Skeletal muscle tissue (tissue), 4 donors: ENCODE data around the gene FHIT. TPM values are rescaled to one million over a fixed set of nuclear protein-coding genes. Genes with fewer than 3 reads are reported as not detected.

Source experiments
- H3K27ac ChIP-seq: one replicate; pipeline ENCODE4 v1.7.0; 2013; ENCODE audit warnings: mild to moderate bottlenecking, low read depth, low read length, inconsistent platforms
- H3K27me3 ChIP-seq, 3 donors: one replicate each; pipeline ENCODE4 v1.7.0; 2013; ENCODE audit warnings: low read length in 3 of 3; ENCODE audit not compliant: control insufficient read depth in 3 of 3, insufficient read depth in 3 of 3
- H3K36me3 ChIP-seq, 3 donors: one replicate each; pipeline ENCODE4 v1.7.0; 2013; ENCODE audit warnings: low read length in 3 of 3; ENCODE audit not compliant: control insufficient read depth in 3 of 3, insufficient read depth in 3 of 3
- H3K4me1 ChIP-seq, 3 donors: one replicate each; pipeline ENCODE4 v1.7.0; 2013; ENCODE audit warnings: low read length in 3 of 3, mild to moderate bottlenecking in 3 of 3; ENCODE audit not compliant: control insufficient read depth in 3 of 3, insufficient read depth in 3 of 3
- H3K4me3 ChIP-seq, 3 donors: one replicate each; pipeline ENCODE4 v1.7.0; 2013; ENCODE audit warnings: low read length in 3 of 3
- H3K9ac ChIP-seq, 3 donors: one replicate each; pipeline ENCODE4 v1.7.0; 2013; ENCODE audit warnings: low read length in 3 of 3, mild to moderate bottlenecking in 3 of 3, moderate library complexity in 2 of 3, low read depth in 1 of 3
- H3K9me3 ChIP-seq, 3 donors: one replicate each; pipeline ENCODE4 v1.7.0; 2013; ENCODE audit warnings: low read length in 3 of 3; ENCODE audit not compliant: control insufficient read depth in 3 of 3
- total RNA-seq: library from RNA; depleted of rRNA; stranded (reverse); fragments of >200 nt; gene quantifications from one replicate; pipeline ENCODE4 v1.2.3, GENCODE V29; 2014
- donor health status: Osteomylitis.

FHIT gene
- total RNA-seq, 1 donor from 2014 or later: 4.2 TPM

GRCh38 chr3:61158667-61159066 is 92.6 kb downstream of the FHIT start:
- H3K9me3 ChIP-seq: no peaks in the 10 kb centered on the region
- no peak overlapping the region for H3K4me3 ChIP-seq
- H3K9ac ChIP-seq: no peak overlapping the region
- no peaks in the 10 kb centered on the region for H3K27me3 ChIP-seq
- no peak overlapping the region for H3K27ac ChIP-seq
- no peaks in the 10 kb centered on the region for H3K4me1 ChIP-seq
- H3K36me3 ChIP-seq: no peaks in the 10 kb centered on the region

- H3K27me3 ChIP-seq: no peaks in the 10 kb centered on the region
- H3K9ac ChIP-seq: no peak overlapping the region
- H3K4me3 ChIP-seq: no peak overlapping the region
- no peaks in the 10 kb centered on the region for H3K9me3 ChIP-seq
- no peaks in the 10 kb centered on the region for H3K4me1 ChIP-seq
- no peak overlapping the region for H3K27ac ChIP-seq
- no peaks in the 10 kb centered on the region for H3K36me3 ChIP-seq
These were observed 93.0 kb downstream of the FHIT start for GRCh38 chr3:61158216-61158615.

- H3K4me3 ChIP-seq: no peak overlapping the region
- no peaks in the 10 kb centered on the region for H3K4me1 ChIP-seq
- H3K9me3 ChIP-seq: no peaks in the 10 kb centered on the region
- H3K27ac ChIP-seq: no peak overlapping the region
- H3K36me3 ChIP-seq: no peaks in the 10 kb centered on the region
- no peaks in the 10 kb centered on the region for H3K27me3 ChIP-seq
- no peak overlapping the region for H3K9ac ChIP-seq
These were observed 93.8 kb downstream of the FHIT start for GRCh38 chr3:61157414-61157813.

- H3K27ac ChIP-seq: no peak overlapping the region
- no peak overlapping the region for H3K4me3 ChIP-seq
- no peak overlapping the region for H3K9ac ChIP-seq
- no peaks in the 10 kb centered on the region for H3K4me1 ChIP-seq
- no peaks in the 10 kb centered on the region for H3K36me3 ChIP-seq
- no peaks in the 10 kb centered on the region for H3K9me3 ChIP-seq
- H3K27me3 ChIP-seq: no peaks in the 10 kb centered on the region
These were observed 95.5 kb downstream of the FHIT start for GRCh38 chr3:61155701-61156292.

GRCh38 chr3:61154457-61155198 is 96.6 kb downstream of the FHIT start:
- Histone ChIP-seq H3K9ac (no peak overlapping the region), H3K27ac (no peak overlapping the region), H3K4me3 (no peak overlapping the region), H3K36me3 (no peaks in the 10 kb centered on the region), H3K4me1 (no peaks in the 10 kb centered on the region), H3K27me3 (no peaks in the 10 kb centered on the region), H3K9me3 (no peaks in the 10 kb centered on the region)

- no peak overlapping the region for H3K27ac ChIP-seq
- no peaks in the 10 kb centered on the region for H3K4me1 ChIP-seq
- H3K36me3 ChIP-seq: no peaks in the 10 kb centered on the region
- H3K27me3 ChIP-seq: no peaks in the 10 kb centered on the region
- H3K9ac ChIP-seq: no peak overlapping the region
- H3K9me3 ChIP-seq: no peaks in the 10 kb centered on the region
- no peak overlapping the region for H3K4me3 ChIP-seq
These were observed 99.2 kb downstream of the FHIT start for GRCh38 chr3:61152071-61152470.

- H3K27ac ChIP-seq: no peak overlapping the region
- H3K9me3 ChIP-seq: no peaks in the 10 kb centered on the region
- H3K36me3 ChIP-seq: no peaks in the 10 kb centered on the region
- no peak overlapping the region for H3K9ac ChIP-seq
- H3K27me3 ChIP-seq: no peaks in the 10 kb centered on the region
- no peaks in the 10 kb centered on the region for H3K4me1 ChIP-seq
- no peak overlapping the region for H3K4me3 ChIP-seq
These were observed 102.0 kb downstream of the FHIT start for GRCh38 chr3:61149236-61149635.

- no peaks in the 10 kb centered on the region for H3K9me3 ChIP-seq
- no peak overlapping the region for H3K4me3 ChIP-seq
- no peak overlapping the region for H3K27ac ChIP-seq
- no peaks in the 10 kb centered on the region for H3K4me1 ChIP-seq
- no peaks in the 10 kb centered on the region for H3K36me3 ChIP-seq
- H3K9ac ChIP-seq: no peak overlapping the region
- no peaks in the 10 kb centered on the region for H3K27me3 ChIP-seq
These were observed 105.0 kb downstream of the FHIT start for GRCh38 chr3:61146010-61146890.

- Histone ChIP-seq H3K9me3 (no peaks in the 10 kb centered on the region), H3K27ac (no peak overlapping the region), H3K9ac (no peak overlapping the region), H3K4me3 (no peak overlapping the region), H3K4me1 (no peaks in the 10 kb centered on the region), H3K27me3 (no peaks in the 10 kb centered on the region), H3K36me3 (no peaks in the 10 kb centered on the region)
These were observed 109.6 kb downstream of the FHIT start for GRCh38 chr3:61141697-61142096.

GRCh38 chr3:61141227-61141626 is 110.0 kb downstream of the FHIT start:
- H3K27me3 ChIP-seq: no peaks in the 10 kb centered on the region
- H3K9me3 ChIP-seq: no peaks in the 10 kb centered on the region
- no peaks in the 10 kb centered on the region for H3K36me3 ChIP-seq
- H3K4me3 ChIP-seq: no peak overlapping the region
- no peaks in the 10 kb centered on the region for H3K4me1 ChIP-seq
- no peak overlapping the region for H3K9ac ChIP-seq
- no peak overlapping the region for H3K27ac ChIP-seq
